Neuron (in vitro differentiated cells): ENCODE measurements around the gene ZSWIM8.
"Not testable (repeated sequence)": the region's sequence is repeated elsewhere in the genome, so short reads cannot be mapped to it uniquely, and the experiment has no call there.

Experiments used
- H2AFZ ChIP-seq: one replicate; pipeline ENCODE4 v1.6.1; 2013; ENCODE audit warnings: low read depth, mild to moderate bottlenecking, inconsistent platforms, low read length, moderate library complexity
- H3K27me3 ChIP-seq: one replicate; pipeline ENCODE4 v1.6.1; 2013; ENCODE audit warnings: low read length; ENCODE audit not compliant: insufficient read depth
- H3K36me3 ChIP-seq: one replicate; pipeline ENCODE4 v1.6.1; 2013; ENCODE audit warnings: low read length; ENCODE audit not compliant: insufficient read depth
- H3K4me1 ChIP-seq: one replicate; pipeline ENCODE4 v1.6.1; 2013; ENCODE audit warnings: low read length; ENCODE audit not compliant: insufficient read depth
- H3K4me3 ChIP-seq: 2 replicates; pipeline ENCODE4 v1.5.1; 2013; ENCODE audit warnings: mild to moderate bottlenecking, low read length, moderate library complexity
- H3K9me3 ChIP-seq: one replicate; pipeline ENCODE4 v1.6.1; 2013; ENCODE audit warnings: low read length

The ZSWIM8 gene

GRCh38 chr10:73785211-73785720, at the start of gene ZSWIM8:
ZSWIM8 (plus strand) TSS chr10:73785606; CDS start chr10:73785879, 273 bp downstream.
- H3K4me3 ChIP-seq, result peak within 1 kb of the TSS; percentile 88
- peaks cover 32% of the 10 kb centered on the region for H3K4me1 ChIP-seq
- peaks cover 19% of the 10 kb centered on the region for H3K36me3 ChIP-seq
- no peaks in the 10 kb centered on the region for H3K9me3 ChIP-seq
- peak within 1 kb of the TSS; percentile 91 for H2AFZ ChIP-seq
- H3K27me3 ChIP-seq, result no peaks in the 10 kb centered on the region

- peaks cover 17% of the 10 kb centered on the region for H3K4me1 ChIP-seq
- not testable (repeated sequence) for H3K27me3 ChIP-seq, H3K9me3 ChIP-seq, H3K4me3 ChIP-seq, H3K36me3 ChIP-seq, H2AFZ ChIP-seq
Measured at GRCh38 chr10:73740501-73741254, 44.7 kb upstream of the ZSWIM8 start.

GRCh38 chr10:73742454-73742734, 43.0 kb upstream of the ZSWIM8 start:
- Histone ChIP-seq H3K4me3 (no peak overlapping the region), H2AFZ (no peak overlapping the region), H3K27me3 (no peaks in the 10 kb centered on the region), H3K9me3 (no peaks in the 10 kb centered on the region), H3K36me3 (peaks cover 9% of the 10 kb centered on the region), H3K4me1 (peaks cover 17% of the 10 kb centered on the region)

- Histone ChIP-seq H3K4me1 (peaks cover 17% of the 10 kb centered on the region), H3K4me3 (peak overlapping the region; percentile 93)
Measured at GRCh38 chr10:73743327-73743904, 42.0 kb upstream of the ZSWIM8 start.

GRCh38 chr10:73743905-73744663, 41.3 kb upstream of the ZSWIM8 start, which contains the start of gene SEC24C:
SEC24C (plus strand) TSS chr10:73744372; CDS start chr10:73746833, 2,461 bp downstream.
- Histone ChIP-seq H3K4me3 (peak within 1 kb of the TSS; percentile 93), H3K9me3 (no peaks in the 10 kb centered on the region), H3K36me3 (peaks cover 14% of the 10 kb centered on the region), H3K27me3 (no peaks in the 10 kb centered on the region), H3K4me1 (peaks cover 17% of the 10 kb centered on the region), H2AFZ (peak within 1 kb of the TSS; percentile 18)

More at GRCh38 chr10:73743327-73743904, 42.0 kb upstream of the ZSWIM8 start:
- H2AFZ ChIP-seq, result peak overlapping the region; percentile 18
- no peaks in the 10 kb centered on the region for H3K9me3 ChIP-seq
- no peaks in the 10 kb centered on the region for H3K27me3 ChIP-seq
- H3K36me3 ChIP-seq, result peaks cover 10% of the 10 kb centered on the region

GRCh38 chr10:73744664-73744975, 40.8 kb upstream of the ZSWIM8 start:
- Histone ChIP-seq H3K4me3 (peak overlapping the region; percentile 93), H2AFZ (peak overlapping the region; percentile 18), H3K9me3 (no peaks in the 10 kb centered on the region), H3K4me1 (peaks cover 17% of the 10 kb centered on the region), H3K27me3 (no peaks in the 10 kb centered on the region), H3K36me3 (peaks cover 17% of the 10 kb centered on the region)

GRCh38 chr10:73746721-73747120, 38.7 kb upstream of the ZSWIM8 start:
- H3K4me1 ChIP-seq, result peaks cover 17% of the 10 kb centered on the region
- H3K4me3 ChIP-seq, result no peak overlapping the region
- no peaks in the 10 kb centered on the region for H3K27me3 ChIP-seq
- no peaks in the 10 kb centered on the region for H3K9me3 ChIP-seq
- no peak overlapping the region for H2AFZ ChIP-seq
- peaks cover 36% of the 10 kb centered on the region for H3K36me3 ChIP-seq

GRCh38 chr10:73750819-73751218, 34.6 kb upstream of the ZSWIM8 start:
- H3K9me3 ChIP-seq, result no peaks in the 10 kb centered on the region
- H2AFZ ChIP-seq, result no peak overlapping the region
- H3K4me1 ChIP-seq, result no peaks in the 10 kb centered on the region
- no peaks in the 10 kb centered on the region for H3K27me3 ChIP-seq
- H3K36me3 ChIP-seq, result peaks cover 64% of the 10 kb centered on the region
- no peak overlapping the region for H3K4me3 ChIP-seq

- H3K27me3 ChIP-seq, result no peaks in the 10 kb centered on the region
- H3K4me1 ChIP-seq, result no peaks in the 10 kb centered on the region
- H3K4me3 ChIP-seq, result no peak overlapping the region
- no peaks in the 10 kb centered on the region for H3K9me3 ChIP-seq
- H3K36me3 ChIP-seq, result peaks cover 59% of the 10 kb centered on the region
- no peak overlapping the region for H2AFZ ChIP-seq
Measured at GRCh38 chr10:73756183-73756582, 29.2 kb upstream of the ZSWIM8 start.

GRCh38 chr10:73758704-73759511, 26.5 kb upstream of the ZSWIM8 start:
- H3K4me1 ChIP-seq, result no peaks in the 10 kb centered on the region
- no peak overlapping the region for H3K4me3 ChIP-seq
- no peaks in the 10 kb centered on the region for H3K27me3 ChIP-seq
- no peaks in the 10 kb centered on the region for H3K9me3 ChIP-seq
- no peak overlapping the region for H2AFZ ChIP-seq
- H3K36me3 ChIP-seq, result peaks cover 62% of the 10 kb centered on the region

- Histone ChIP-seq H3K36me3 (peaks cover 63% of the 10 kb centered on the region), H3K9me3 (no peaks in the 10 kb centered on the region), H2AFZ (no peak overlapping the region), H3K4me3 (no peak overlapping the region), H3K27me3 (no peaks in the 10 kb centered on the region), H3K4me1 (no peaks in the 10 kb centered on the region)
Measured at GRCh38 chr10:73759512-73760115, 25.8 kb upstream of the ZSWIM8 start.

- H2AFZ ChIP-seq, result no peak overlapping the region
- H3K36me3 ChIP-seq, result peaks cover 72% of the 10 kb centered on the region
- H3K27me3 ChIP-seq, result no peaks in the 10 kb centered on the region
- no peak overlapping the region for H3K4me3 ChIP-seq
- H3K9me3 ChIP-seq, result no peaks in the 10 kb centered on the region
- no peaks in the 10 kb centered on the region for H3K4me1 ChIP-seq
Measured at GRCh38 chr10:73761781-73762180, 23.6 kb upstream of the ZSWIM8 start.
